HG03097 (cell line): Measurements from ENCODE around the gene ADCY2.

Source experiments
- ATAC-seq: cut with Tn5 transposase; IDR thresholded peaks from one replicate; pipeline ENCODE4 v1.9.1; 2021; ENCODE audit not compliant: unreplicated experiment, low FRiP score

ADCY2 gene

GRCh38 chr5:7851617-7852289 lies 455.8 kb downstream of the ADCY2 start:
- ATAC-seq, result no peak

DNA sequence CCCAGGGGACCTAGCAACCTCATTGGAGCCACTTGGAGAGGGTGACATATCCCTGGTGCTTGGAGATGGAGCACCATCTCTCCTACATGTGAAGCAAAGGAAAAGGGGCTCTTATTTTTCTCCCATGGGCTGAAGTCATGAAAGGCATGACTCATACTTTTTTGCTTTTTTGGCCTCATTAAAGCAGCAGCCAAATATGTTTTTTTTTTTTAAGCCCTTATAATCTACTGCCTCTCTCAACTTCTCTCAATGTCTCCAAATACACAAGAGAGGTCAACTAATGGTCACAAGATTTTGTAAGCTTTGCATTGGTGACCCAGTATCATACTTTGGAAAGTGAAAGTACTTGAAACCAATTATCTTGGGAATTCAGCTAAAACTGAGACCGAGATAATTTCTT lies 456.6 kb downstream of the ADCY2 start:
- no peak for ATAC-seq

DNA sequence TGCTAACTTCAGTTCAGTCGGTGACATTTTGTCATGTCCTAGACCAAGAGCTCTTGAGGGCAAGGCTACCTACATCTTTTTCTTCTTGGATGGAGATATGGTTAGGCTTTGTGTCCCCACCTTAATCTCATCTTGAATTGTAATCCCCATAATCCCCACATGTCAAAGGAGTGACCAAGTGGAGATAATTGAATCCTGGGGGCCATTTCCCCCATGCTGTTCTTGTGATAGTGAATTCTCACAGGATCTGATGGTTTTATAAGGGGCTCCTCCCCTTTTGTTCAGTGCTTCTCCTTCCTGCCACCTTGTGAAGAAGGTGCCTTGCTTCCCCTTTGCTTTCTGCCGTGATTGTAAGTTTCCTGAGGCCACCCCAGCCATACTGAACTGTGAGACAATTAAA lies 457.1 kb downstream of the ADCY2 start:
- ATAC-seq, result no peak

DNA sequence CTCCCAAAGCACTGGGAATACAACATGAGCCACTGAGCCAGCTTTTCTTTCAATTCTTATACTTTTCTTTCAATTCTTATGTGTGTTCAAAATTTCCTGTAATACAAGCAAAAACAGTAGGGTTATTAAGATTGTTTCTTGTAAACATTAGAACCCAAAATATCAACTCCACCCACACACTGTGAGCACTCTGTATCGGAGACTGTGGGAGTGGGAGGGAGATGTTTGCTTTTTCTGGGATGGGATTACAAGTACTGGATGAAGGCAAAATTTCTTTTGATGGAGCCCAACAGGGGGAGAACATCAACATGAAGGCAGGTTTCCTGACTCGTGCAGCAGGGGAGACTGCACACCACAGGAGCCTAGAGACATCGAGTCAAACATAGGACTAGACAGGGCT lies 459.7 kb downstream of the ADCY2 start:
- ATAC-seq, result no peak

- no peak for ATAC-seq
Measured at GRCh38 chr5:7856855-7857254, 460.9 kb downstream of the ADCY2 start.

DNA sequence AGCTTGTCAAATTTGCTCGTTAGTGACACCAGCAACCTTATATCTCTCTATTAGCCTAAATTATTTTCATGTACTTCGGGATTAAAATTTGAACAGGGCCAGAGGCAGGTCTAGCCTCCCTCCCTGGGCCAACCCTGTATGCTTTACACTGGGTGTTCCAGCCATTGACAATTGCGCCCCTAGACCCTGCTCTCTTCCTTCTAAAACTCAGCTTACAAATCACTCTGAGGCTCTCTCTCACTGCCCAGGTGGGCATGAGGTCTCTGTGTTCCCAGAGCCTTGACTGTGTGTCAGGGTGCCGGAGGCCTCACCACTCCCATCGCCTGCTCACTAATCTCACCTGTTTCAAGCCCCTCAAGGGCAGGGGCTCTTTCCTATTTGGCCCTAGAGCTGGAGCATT lies 461.4 kb downstream of the ADCY2 start:
- ATAC-seq, result no peak

DNA sequence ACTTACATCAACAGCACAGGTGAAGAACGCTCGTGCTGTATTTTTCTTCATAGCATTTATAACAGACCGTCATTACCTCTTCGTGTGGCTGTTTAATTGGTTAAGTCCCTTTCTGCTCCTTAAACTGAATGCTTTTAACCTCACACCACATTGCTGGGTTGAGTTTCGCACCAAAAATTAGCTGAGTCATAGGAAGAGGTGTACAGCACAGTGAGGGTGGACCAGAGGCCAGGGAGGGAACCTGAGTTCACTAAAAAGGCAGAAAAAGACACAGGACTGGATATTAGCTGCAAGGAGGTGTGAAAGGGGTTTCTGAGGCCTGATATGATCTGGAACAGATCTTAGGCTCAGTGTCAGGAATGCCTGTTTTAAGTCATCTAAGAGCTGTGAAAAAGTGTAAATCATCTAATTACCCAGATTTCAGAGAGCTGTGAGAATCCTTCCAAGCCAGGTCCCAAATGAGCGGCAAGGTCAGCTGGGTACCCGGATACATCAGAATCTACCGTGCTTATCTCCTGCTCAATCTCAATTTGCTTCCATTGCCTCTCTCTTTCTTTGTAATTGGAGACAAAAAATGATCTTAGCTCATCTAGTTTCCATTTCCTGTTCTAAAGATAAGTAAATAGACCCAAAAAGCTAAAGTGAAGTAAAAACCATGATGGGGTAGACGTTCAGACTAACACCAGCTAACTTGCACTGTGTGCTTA lies 462.1 kb downstream of the ADCY2 start:
- ATAC-seq, result no peak

DNA sequence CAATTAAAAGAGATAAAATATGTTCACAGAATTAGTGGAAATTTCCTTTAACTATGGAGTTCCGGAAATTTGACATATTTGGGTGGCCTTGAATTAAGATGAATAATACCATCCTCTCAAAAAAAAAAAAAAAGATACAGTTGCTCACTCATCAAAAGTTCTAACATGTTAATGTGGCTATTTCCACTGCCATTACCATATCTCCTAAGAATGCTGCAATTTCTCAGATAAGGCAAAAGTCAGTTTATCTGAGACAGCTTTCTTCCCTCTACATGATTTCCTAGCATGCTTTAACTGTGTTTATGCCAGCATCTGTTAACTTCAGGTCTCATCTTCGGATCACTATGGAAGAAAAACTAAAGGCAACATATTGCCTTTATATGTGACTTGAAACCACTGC lies 470.3 kb downstream of the ADCY2 start:
- ATAC-seq, result no peak

DNA sequence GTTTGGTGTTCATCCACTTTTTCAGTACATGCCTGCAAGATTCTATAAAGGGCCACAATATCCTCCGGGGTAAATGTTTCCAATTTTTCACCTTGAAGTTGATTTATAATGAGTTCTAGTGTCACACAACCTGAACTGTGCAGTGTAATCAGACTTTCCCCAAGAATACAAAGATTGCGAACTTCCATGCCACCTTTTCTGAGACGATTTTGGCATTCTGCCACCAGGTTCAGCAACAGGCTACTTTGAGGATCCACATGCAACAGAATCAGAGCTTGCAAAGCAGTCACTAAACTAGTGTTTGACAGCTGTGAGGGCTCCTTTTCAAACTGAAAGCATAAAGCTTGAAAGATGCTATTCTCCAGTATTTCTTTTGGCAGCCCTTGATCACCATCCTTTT lies 471.3 kb downstream of the ADCY2 start:
- ATAC-seq, result no peak

DNA sequence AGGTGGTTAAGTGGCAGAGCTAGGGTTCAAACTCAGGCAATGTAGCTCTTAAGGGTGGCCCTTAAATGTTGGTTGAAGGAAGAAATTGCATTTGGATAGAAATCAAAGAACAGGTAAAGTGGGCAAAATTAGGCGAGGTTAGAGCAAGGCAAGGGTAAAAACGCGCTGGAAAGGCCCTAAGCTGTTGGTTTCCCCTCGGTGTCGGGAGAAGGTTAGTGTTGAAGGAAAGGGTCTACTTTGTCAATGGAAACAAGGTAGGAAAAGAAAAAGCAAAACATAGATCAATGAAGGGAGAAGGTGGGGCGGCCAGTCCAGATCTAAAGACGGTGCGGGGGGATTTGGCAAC lies 472.5 kb downstream of the ADCY2 start:
- ATAC-seq, result no peak

- ATAC-seq, result peak; percentile 98
Measured at GRCh38 chr5:7868773-7869473, 473.0 kb downstream of the ADCY2 start, which contains the start of the genes FASTKD3 and MTRR. TSS of gene FASTKD3 (minus strand) at chr5:7869031. CDS start at chr5:7868083, 948 bp downstream. TSS of gene MTRR (plus strand) at chr5:7869148. CDS start at chr5:7870795, 1,647 bp downstream.

DNA sequence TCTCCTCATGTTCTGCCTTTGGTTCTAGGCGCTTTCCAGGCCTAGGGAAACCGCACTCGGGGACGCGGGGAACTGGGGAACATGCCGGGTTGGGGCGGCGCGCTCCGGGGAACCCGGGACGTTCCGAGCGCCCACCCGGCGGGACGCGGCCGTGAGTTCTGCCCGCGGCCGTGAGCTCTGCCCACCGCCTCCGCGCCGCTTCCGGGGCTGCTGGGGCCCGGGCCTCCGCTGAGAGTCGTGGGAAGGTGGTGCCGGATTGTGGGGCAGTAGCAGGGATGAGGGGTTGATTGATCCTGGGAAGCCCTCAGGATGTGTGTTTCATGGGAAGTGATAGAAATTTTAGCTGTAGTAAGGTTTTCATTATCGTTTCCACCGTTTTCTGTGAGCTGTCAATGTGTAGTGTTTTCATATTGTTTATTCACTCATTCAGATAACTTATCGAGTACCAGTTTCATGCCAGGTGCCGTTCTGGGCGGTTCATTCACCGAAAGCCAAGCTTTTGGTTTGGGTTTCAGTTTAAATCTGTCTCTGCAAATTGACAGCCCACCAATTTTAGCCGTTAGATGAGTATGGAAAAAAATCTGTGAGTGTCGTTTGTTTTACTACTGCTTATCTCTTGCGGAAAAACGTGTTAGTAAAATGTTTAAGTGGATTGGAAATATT lies 473.7 kb downstream of the ADCY2 start:
- ATAC-seq, result peak; percentile 20

- no peak for ATAC-seq
Measured at GRCh38 chr5:7871653-7872052, 475.7 kb downstream of the ADCY2 start.

DNA sequence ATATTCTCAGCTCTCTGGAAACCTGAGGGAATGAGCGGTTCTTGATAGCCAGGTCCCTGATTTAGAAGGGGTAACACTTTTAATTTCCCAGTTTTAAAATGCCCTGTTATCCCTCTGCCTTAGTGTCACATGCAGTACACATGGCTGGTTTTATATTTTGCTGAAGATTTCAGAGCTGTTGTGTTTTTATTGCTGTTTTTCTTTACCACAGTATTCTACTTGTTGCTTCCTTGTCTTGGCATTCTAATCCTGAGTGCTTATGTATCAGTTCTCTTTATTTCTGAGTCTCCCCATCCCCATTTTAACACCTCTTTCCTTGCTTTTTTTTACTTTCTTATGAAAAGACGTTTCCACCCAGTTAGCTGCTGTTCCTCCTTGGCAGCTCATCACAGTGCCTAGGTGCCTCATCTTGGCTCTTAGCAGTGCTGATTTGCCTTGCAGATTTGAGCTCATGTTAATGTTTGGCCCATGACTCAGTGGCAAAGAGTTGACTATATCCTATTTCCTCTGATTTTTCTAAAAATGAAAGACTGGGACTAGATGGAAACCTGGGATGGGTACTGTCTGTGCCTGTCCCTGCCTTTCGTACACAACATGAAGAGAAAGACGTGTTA lies 476.7 kb downstream of the ADCY2 start:
- ATAC-seq, result no peak

DNA sequence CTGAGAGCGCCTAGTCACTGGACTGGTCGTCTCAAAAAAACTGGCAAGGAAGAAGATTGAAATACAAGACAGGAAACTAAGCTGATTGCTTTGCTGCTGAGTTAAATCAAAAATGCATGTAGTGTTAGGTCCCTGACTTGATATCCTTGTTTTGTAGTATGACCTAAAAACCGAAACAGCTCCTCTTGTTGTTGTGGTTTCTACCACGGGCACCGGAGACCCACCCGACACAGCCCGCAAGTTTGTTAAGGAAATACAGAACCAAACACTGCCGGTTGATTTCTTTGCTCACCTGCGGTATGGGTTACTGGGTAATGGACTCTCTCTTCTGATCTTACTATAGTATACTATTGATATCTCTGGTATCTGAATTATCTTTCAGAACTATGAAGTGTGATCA lies 477.3 kb downstream of the ADCY2 start:
- no peak for ATAC-seq

DNA sequence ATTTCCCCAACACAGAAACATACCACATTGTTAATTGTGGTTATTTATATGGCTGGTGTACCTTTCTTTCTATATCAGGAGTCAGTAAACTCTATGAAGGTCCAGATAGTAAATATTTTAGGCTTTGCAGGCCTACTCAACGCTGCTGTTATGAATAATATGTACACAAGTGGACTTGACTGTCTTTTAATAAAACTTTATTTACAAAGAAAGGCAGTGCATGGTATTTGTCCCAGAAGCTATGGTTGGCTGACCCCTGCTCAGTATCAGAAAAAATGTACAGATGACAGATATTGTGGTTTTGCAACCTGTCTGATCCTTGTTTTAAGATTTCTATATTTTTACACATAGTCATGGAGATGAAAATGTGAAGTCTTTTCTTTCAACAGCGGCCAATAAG lies 478.7 kb downstream of the ADCY2 start:
- ATAC-seq, result no peak

GRCh38 chr5:7875151-7875550 lies 479.2 kb downstream of the ADCY2 start:
- no peak for ATAC-seq

DNA sequence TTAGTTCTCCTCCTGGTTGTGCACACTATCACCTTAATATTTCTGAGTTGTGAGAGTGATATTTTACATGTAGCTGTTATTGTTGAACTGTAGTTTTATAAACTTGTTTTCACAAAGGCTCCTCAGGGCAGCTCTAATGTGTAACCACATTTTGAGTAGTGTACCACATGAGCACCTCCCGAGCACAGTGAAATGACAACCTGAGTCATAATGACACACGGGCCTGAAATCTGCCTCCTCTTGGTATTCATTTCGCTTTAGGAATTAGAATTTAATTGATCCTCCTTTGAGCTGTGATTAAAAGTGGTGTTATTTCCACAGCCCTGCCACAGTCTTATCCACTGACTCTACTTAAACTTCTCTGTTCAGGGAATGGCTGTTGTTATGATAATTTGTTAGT lies 480.9 kb downstream of the ADCY2 start:
- ATAC-seq, result no peak

- no peak for ATAC-seq
Measured at GRCh38 chr5:7877851-7878250, 481.9 kb downstream of the ADCY2 start.

- ATAC-seq, result peak; percentile 91
Measured at GRCh38 chr5:7878381-7878873, 482.5 kb downstream of the ADCY2 start.
